ENCODE data around the gene NPAS4. TPM values are rescaled to one million over a fixed set of nuclear protein-coding genes. Genes with fewer than 3 reads are reported as not detected.

NPAS4 gene
- total and polyA plus RNA-seq, 2 of the 13 experiments (the other 11 are each of a cell fraction or from before 2014, with no cell fraction given): not detected

GRCh38 chr11:66471142-66471541 lies 50.3 kb downstream of the NPAS4 start:
- intact Hi-C loops (cut with micrococcal nuclease; ENCODE audit: unreplicated experiment) (no loop called here), in situ Hi-C loops (cut with HindIII; ENCODE audit: extremely low pct_ligation_motif_present, low pct_unique_long_range_greater_than_20kb) (no loop called here)
- Histone ChIP-seq H3K4me2 (ENCODE audit: low read depth, low read length) (no peak overlapping the region), H3K36me3 (replicated peaks in 1 of 2; ENCODE audit: control insufficient read depth in 1 of 2, insufficient read depth in 2 of 2, low read length in 2 of 2) (peaks cover 0 to 2% of the 10 kb centered on the region in 2 experiments; a peak in 3 of 5 replicates), H3K79me2 (ENCODE audit: insufficient read depth, low read length) (no peaks in the 10 kb centered on the region), H3K9ac (ENCODE audit: insufficient read depth, low read depth, low read length) (no peak overlapping the region), H4K20me1 (ENCODE audit: insufficient read depth, low read length) (no peaks in the 10 kb centered on the region; the same call in 1 of the 2 replicates), H3K27ac (ENCODE audit: extremely low read length, insufficient read depth, low read length) (no peak overlapping the region), H3K4me1 (ENCODE audit: insufficient read depth, low read length) (peaks cover 12% of the 10 kb centered on the region), H3K4me3 (replicated peaks in 1 of 3; ENCODE audit: insufficient read depth in 1 of 3, low read depth in 2 of 3, low read length in 3 of 3) (no peak overlapping the region), H3K9me3 (ENCODE audit: low read length) (no peaks in the 10 kb centered on the region), H3K27me3 (ENCODE audit: control insufficient read depth in 1 of 2, insufficient read depth in 2 of 2, low read length in 2 of 2) (no peaks in the 10 kb centered on the region), H2AFZ (ENCODE audit: low read length) (no peak overlapping the region)
- TF ChIP-seq MEIS1 (CRISPR knock-in tag; IDR thresholded peaks at IDR 0.05; ENCODE audit: borderline replicate concordance) (no peak), KLF15 (CRISPR knock-in tag; IDR thresholded peaks at IDR 0.05; ENCODE audit: borderline replicate concordance) (no peak), ZNF407 (CRISPR knock-in tag; IDR thresholded peaks at IDR 0.05; ENCODE audit: not compliant biosample characterization) (no peak), ZNF652 (CRISPR knock-in tag; IDR thresholded peaks at IDR 0.05; ENCODE audit: borderline replicate concordance, low read depth) (no peak), ARID3A (IDR thresholded peaks at IDR 0.05; ENCODE audit: low read depth, low read length) (no peak), SNAPC5 (CRISPR knock-in tag; IDR thresholded peaks at IDR 0.05; ENCODE audit: borderline replicate concordance) (no peak), ZNF660 (CRISPR knock-in tag; IDR thresholded peaks at IDR 0.05; ENCODE audit: borderline replicate concordance, low read depth) (no peak)
- CTCF ChIA-PET (ENCODE audit: low intra/inter-chr PET ratio, low total read pairs): no interaction called here
- FAIRE-seq (no peak), ATAC-seq (no peak), DNase-seq (ENCODE audit: low spot score) (no peak)
- BruUV-seq (replicated peaks): no TSS peak
- POLR2A ChIA-PET: interaction anchor here (1.0 kb wide), 1 partner anchor 9 kb away, joined by 5 read pairs; the partner anchor contains the start of gene DPP3
- WGBS (ENCODE audit: low lambda C conversion rate): 96% methylated on average over 16 of the region's 16 CpGs

All from HepG2 (cell line).